Ovary (tissue), 9 donors: ENCODE measurements around the gene MAP3K1. TPM values are rescaled to one million over a fixed set of nuclear protein-coding genes. Genes with fewer than 3 reads are reported as not detected.

Source experiments
- DNase-seq, 5 donors: peaks; one replicate each; pipeline ENCODE4 v3.0.0-alpha.2; 2019 to 2020
- H3K27ac ChIP-seq, 2 donors: fragments of 200-600 bp; one replicate each; pipeline versions ENCODE4 v1.5.1 to v1.8.0; 2019 to 2022
- H3K27me3 ChIP-seq: fragments of 200-600 bp; one replicate; pipeline ENCODE4 v1.8.0; 2022
- H3K36me3 ChIP-seq: fragments of 200-600 bp; sonication (generic); one replicate; pipeline ENCODE4 v1.5.1; 2019
- H3K4me1 ChIP-seq: one replicate; pipeline ENCODE4 v1.8.1; 2013; ENCODE audit warnings: mild to moderate bottlenecking, moderate library complexity; ENCODE audit not compliant: insufficient read depth
- H3K4me3 ChIP-seq: fragments of 200-600 bp; sonication (generic); one replicate; pipeline ENCODE4 v1.5.1; 2017
- H3K9me3 ChIP-seq, 2 donors: fragments of 200-600 bp in 1 of 2; sonication (generic) in 1 of 2; one replicate each; pipeline versions ENCODE4 v1.5.1 to v1.8.1; 2013 to 2019; ENCODE audit warnings: mild to moderate bottlenecking in 1 of 2, moderate library complexity in 1 of 2
- EP300 ChIP-seq: sonication (generic); formaldehyde crosslinking; IDR thresholded peaks from one replicate; pipeline ENCODE4 v1.6.1; 2017; ENCODE audit warnings: antibody characterized with exemption
- POLR2A ChIP-seq: fragments of 450-650 bp; IDR thresholded peaks from one replicate; pipeline ENCODE4 v1.6.1; 2017; ENCODE audit warnings: antibody characterized with exemption, mild to moderate bottlenecking, moderate library complexity
- WGBS, 3 donors: extraction: QIAGEN DNeasy Blood & Tissue Kit in 1 of 3; methylation state at CpG; one replicate each; pipeline versions ENCODE4 v1.1.5 to v1.1.7; 2013 to 2017; 5-methylcytosine and 5-hydroxymethylcytosine counted together
- intact Hi-C, 4 donors: fragments of 100-400 bp; cut with DNase I; formaldehyde crosslinking; loops; one replicate each; pipeline versions ENCODE4 v1.11.0 to v1.15.1; 2022 to 2023
- polyA plus RNA-seq, 2 donors: library from polyadenylated mRNA; stranded (reverse); fragments of 200-250 nt in 1 of 2; fragments of 350-450 nt in 1 of 2; fragmentation: Illumina TruSeq in 1 of 2; extraction: RNeasy Lipid Tissue Mini Kit (QIAGEN cat#74804) in 1 of 2; gene quantifications; one replicate each; pipeline ENCODE4 v1.2.3, GENCODE V29; 2013 to 2014
- total RNA-seq, 7 donors: library from RNA; depleted of rRNA in 2 of 7; stranded (reverse); fragments of >200 nt in 2 of 7; fragmentation: NEBNext Ultra II Directional in 3 of 7; extraction: Animal tissue kit (Norgen Biotek cat#: 25700) in 3 of 7; gene quantifications; one replicate each; pipeline versions ENCODE4 v1.1.0 to v1.2.4, GENCODE V29; 2016 to 2023
- TF ChIP-seq, protein P1 (sequence below), 3 donors: fragments of 450-650 bp in 2 of 3; fragments of 200-600 bp in 1 of 3; IDR thresholded peaks; one replicate each; pipeline versions ENCODE4 v1.5.1 to v1.8.0; 2016 to 2022; ENCODE audit warnings: antibody characterized with exemption in 3 of 3, mild to moderate bottlenecking in 1 of 3
- donor health status: DM: no; HTN: no; CAD: no; lungs with moderate emphysema.
- donor health status: DM: no; HTN: no; CAD: no.
- donor health status: Bipolar disorder and iron deficiency.
- donor health status: DM: yes; HTN: yes; CAD: no.
- donor health status: DM: no; HTN: no; CAD: no.
- donor health status: DM: yes; HTN: yes; CAD: no.

MAP3K1 gene
- total and polyA plus RNA-seq, 9 donors = 5.4 to 29.8 (median 21.6) TPM

DNA sequence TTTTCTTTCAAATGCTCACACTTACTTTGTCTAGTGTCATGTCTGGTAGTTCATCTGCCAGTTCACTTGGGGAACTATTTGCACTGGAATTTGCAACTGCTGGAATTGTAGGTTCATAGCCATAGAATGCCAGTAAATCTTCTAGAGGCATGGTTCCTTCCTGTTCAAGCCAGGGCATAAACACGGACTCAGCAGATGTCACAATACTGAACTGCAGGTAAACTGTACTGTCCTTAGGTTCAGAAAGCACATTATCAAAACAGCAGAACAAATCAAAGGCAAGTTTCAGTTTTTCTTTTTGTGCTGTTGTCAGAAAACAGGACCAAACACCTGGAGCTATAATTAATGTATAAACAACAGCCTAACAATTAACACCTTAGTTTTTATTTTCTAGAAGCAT is 123.5 kb downstream of the MAP3K1 start:
- WGBS, 3 donors = 71 to 84% (median 82%) methylated on average over 1 of the region's 1 CpG
- H3K36me3 ChIP-seq = no peaks in the 10 kb centered on the region
- no peak overlapping the region for H3K4me3 ChIP-seq

DNA sequence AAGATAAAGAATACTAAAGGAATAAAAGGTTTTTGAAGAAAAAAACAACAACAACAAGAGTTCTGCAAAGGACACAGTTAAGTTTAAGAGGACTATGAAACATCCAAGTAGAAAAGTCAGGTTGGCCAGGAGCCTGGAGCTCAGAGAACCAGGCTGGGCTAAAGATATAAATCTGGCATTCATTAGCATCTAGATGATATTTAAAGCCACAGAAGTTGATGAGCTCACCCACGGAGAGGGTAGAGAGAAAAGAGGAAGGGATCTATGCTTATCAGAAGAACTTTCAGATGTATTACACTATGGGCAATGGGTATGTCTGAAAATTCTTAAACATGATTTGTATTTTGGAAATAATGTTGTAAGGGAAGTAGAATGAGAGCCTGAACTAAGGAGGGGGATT is 126.6 kb downstream of the MAP3K1 start:
- Histone ChIP-seq H3K27ac (no peak overlapping the region), H3K27me3 (no peaks in the 10 kb centered on the region), H3K9me3 (no peaks in the 10 kb centered on the region), H3K4me1 (no peaks in the 10 kb centered on the region), H3K4me3 (no peak overlapping the region), H3K36me3 (no peaks in the 10 kb centered on the region)
- TF ChIP-seq POLR2A (no peak), EP300 (no peak)
- TF ChIP-seq, protein P1, sequence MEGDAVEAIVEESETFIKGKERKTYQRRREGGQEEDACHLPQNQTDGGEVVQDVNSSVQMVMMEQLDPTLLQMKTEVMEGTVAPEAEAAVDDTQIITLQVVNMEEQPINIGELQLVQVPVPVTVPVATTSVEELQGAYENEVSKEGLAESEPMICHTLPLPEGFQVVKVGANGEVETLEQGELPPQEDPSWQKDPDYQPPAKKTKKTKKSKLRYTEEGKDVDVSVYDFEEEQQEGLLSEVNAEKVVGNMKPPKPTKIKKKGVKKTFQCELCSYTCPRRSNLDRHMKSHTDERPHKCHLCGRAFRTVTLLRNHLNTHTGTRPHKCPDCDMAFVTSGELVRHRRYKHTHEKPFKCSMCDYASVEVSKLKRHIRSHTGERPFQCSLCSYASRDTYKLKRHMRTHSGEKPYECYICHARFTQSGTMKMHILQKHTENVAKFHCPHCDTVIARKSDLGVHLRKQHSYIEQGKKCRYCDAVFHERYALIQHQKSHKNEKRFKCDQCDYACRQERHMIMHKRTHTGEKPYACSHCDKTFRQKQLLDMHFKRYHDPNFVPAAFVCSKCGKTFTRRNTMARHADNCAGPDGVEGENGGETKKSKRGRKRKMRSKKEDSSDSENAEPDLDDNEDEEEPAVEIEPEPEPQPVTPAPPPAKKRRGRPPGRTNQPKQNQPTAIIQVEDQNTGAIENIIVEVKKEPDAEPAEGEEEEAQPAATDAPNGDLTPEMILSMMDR (IDR thresholded peaks at IDR 0.05) = no peak
- WGBS, 3 donors = 57 to 74% (median 63%) methylated on average over 1 of the region's 1 CpG
- intact Hi-C loops = no loop called here
- DNase-seq = no peak

More for the DNA sequence above, 123.5 kb downstream of the MAP3K1 start:
- intact Hi-C loops = no loop called here
- no peak for DNase-seq
- H3K27ac ChIP-seq = no peak overlapping the region
- H3K4me1 ChIP-seq = no peaks in the 10 kb centered on the region
- no peak for TF ChIP-seq EP300
- TF ChIP-seq POLR2A = no peak
- TF ChIP-seq, protein P1 (IDR thresholded peaks at IDR 0.05) = no peak
- H3K27me3 ChIP-seq = no peaks in the 10 kb centered on the region
- H3K9me3 ChIP-seq = no peaks in the 10 kb centered on the region

Other genes with a start within 250 kb of the MAP3K1 start
- 1 to 10 TPM; 2.3 to 9.0 (median 7.0) TPM for gene SETD9, start 94.0 kb downstream of the MAP3K1 start, total RNA-seq
- 1 to 10 TPM; 6.3 to 7.6 TPM for gene SETD9, start 94.0 kb downstream of the MAP3K1 start, polyA plus RNA-seq
- 10 to 100 TPM; 28.1 to 57.2 (median 41.0) TPM for gene MIER3, start 136.6 kb downstream of the MAP3K1 start, total RNA-seq
- gene MIER3, start 136.6 kb downstream of the MAP3K1 start, polyA plus RNA-seq = 10 to 100 TPM in 1 of 2 donors, 1 to 10 TPM in 1; 7.9 to 15.1 TPM